ENCODE data around the gene NSRP1. TPM values are rescaled to one million over a fixed set of nuclear protein-coding genes. Genes with fewer than 3 reads are reported as not detected.
A peak's percentile ranks its signal among the peaks of the same experiment; 100 is the strongest.

Gene NSRP1
- total RNA-seq, 1 donor from 2014 or later, result 44.2 TPM

DNA sequence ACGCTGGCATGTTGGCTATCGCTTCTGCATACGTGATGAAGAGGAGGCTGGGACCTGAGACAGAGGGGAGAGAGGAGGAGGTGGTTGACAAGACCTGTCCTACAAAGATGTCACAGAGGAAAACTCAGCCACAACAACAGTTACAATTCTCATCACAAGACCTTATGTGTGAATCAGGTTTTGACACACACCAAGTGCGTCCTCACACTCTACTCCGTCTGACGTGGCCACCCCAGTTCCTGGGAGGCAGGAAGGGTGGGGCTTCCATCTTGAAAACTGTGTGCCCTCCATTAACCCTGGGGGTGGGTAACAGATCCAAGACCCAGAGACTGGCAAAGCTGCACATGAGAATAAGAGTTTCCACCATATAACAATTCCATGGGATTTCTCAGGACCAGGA is 94.8 kb downstream of the NSRP1 start:
- intact Hi-C loops (cut with micrococcal nuclease), result no loop called here
- no peak for ATAC-seq (ENCODE audit: low read depth)
- Mint-ChIP-seq H3K9me3 (no peaks in the 10 kb centered on the region), H3K27ac (no peak overlapping the region), H3K27me3 (peaks cover 7% of the 10 kb centered on the region), H3K36me3 (ENCODE audit: low read depth) (no peaks in the 10 kb centered on the region), H3K4me3 (no peak overlapping the region), H3K4me1 (peaks cover 9% of the 10 kb centered on the region)
- TF ChIP-seq, protein P1, sequence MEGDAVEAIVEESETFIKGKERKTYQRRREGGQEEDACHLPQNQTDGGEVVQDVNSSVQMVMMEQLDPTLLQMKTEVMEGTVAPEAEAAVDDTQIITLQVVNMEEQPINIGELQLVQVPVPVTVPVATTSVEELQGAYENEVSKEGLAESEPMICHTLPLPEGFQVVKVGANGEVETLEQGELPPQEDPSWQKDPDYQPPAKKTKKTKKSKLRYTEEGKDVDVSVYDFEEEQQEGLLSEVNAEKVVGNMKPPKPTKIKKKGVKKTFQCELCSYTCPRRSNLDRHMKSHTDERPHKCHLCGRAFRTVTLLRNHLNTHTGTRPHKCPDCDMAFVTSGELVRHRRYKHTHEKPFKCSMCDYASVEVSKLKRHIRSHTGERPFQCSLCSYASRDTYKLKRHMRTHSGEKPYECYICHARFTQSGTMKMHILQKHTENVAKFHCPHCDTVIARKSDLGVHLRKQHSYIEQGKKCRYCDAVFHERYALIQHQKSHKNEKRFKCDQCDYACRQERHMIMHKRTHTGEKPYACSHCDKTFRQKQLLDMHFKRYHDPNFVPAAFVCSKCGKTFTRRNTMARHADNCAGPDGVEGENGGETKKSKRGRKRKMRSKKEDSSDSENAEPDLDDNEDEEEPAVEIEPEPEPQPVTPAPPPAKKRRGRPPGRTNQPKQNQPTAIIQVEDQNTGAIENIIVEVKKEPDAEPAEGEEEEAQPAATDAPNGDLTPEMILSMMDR (IDR thresholded peaks at IDR 0.05), result no peak
- CTCF ChIA-PET, result no interaction called here
- no peak for DNase-seq
- POLR2A ChIA-PET, result no interaction called here

DNA sequence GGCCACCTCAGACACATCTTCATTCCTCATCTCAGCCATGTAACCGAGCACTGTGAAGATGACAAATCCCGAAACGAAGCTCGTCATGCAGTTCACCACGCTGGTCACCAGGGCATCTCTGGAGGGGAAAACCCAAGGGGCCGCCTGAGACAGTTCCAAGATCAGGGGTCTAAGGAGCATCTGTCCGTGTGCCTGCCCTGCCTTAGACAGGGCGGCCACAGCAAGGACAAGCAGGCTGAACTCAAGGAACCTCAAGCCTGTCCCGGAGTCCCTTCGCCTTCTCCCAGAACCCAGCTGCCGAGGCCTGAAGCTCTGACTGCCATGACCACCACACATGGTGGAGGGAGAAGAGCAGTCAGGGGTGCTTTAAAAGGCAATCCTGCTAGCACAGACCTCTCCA is 96.1 kb downstream of the NSRP1 start:
- TF ChIP-seq, protein P1 (IDR thresholded peaks at IDR 0.05), result no peak
- H3K4me1 Mint-ChIP-seq, result peaks cover 9% of the 10 kb centered on the region
- DNase-seq (no peak), ATAC-seq (ENCODE audit: low read depth) (peak; percentile 47)
- no peaks in the 10 kb centered on the region for H3K9me3 Mint-ChIP-seq
- no peaks in the 10 kb centered on the region for H3K36me3 Mint-ChIP-seq (ENCODE audit: low read depth)
- H3K27me3 Mint-ChIP-seq, result peaks cover 4% of the 10 kb centered on the region
- intact Hi-C loops (cut with micrococcal nuclease), result no loop called here
- H3K4me3 Mint-ChIP-seq, result no peak overlapping the region
- ChIA-PET CTCF (no interaction called here), POLR2A (interaction anchor here (0.6 kb wide), 1 partner anchor 95 kb away, joined by 4 read pairs; no protein-coding TSS in a partner anchor)
- H3K27ac Mint-ChIP-seq, result no peak overlapping the region

DNA sequence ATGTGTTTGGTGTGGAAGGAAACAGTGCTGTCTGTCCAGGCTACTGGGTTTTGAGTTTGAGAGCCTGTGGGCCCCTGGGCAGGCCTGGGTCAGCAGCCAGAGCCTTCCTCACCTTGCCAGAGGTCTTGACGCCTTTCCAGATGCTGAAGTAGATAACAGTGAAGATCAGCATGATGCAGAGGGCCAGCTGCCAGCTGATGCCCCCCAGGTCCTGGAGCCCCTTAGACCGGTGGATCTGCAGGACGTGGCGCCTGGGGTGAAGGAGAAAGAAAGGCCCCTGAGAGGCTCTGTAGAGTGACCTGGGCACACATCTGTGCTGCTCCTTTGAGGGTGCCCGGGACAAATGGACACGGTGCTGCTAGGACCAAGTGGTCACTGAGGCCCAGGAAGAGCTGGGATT is 100.4 kb downstream of the NSRP1 start:
- TF ChIP-seq, protein P1 (IDR thresholded peaks at IDR 0.05), result no peak
- ChIA-PET CTCF (no interaction called here), POLR2A (no interaction called here)
- no peak overlapping the region for H3K27ac Mint-ChIP-seq
- DNase-seq (no peak), ATAC-seq (ENCODE audit: low read depth) (no peak)
- no peaks in the 10 kb centered on the region for H3K27me3 Mint-ChIP-seq
- H3K36me3 Mint-ChIP-seq (ENCODE audit: low read depth), result no peaks in the 10 kb centered on the region
- intact Hi-C loops (cut with micrococcal nuclease), result no loop called here
- H3K4me3 Mint-ChIP-seq, result no peak overlapping the region
- peaks cover 5% of the 10 kb centered on the region for H3K4me1 Mint-ChIP-seq
- no peaks in the 10 kb centered on the region for H3K9me3 Mint-ChIP-seq

DNA sequence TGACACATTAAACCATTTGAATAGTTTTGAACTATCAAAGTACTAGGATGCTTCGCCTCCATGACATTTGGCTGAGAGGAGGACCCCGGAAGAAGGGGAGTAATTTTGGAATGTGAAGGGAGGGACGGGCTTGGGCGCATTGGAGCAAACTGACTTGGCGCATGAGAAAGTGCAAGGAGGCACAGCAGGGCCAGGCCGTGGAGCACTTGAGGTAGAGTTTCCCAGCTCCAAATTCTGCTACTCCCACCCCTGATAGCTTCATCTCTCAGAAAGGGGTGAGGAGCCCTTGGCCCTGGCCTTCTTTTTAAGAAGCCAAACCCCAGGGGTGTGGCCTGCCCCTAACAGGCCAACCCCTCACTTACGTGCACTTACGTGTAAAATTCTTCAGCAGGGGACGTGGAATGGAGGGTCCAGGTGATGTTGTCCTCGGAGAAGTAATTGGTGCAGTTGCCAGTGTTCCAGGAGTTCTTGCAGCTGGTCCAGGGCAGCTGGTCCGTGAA is 101.2 kb downstream of the NSRP1 start:
- TF ChIP-seq, protein P1 (IDR thresholded peaks at IDR 0.05), result no peak
- ChIA-PET POLR2A (no interaction called here), CTCF (no interaction called here)
- Mint-ChIP-seq H3K4me3 (no peak overlapping the region), H3K36me3 (ENCODE audit: low read depth) (no peaks in the 10 kb centered on the region), H3K27me3 (no peaks in the 10 kb centered on the region), H3K4me1 (peaks cover 2% of the 10 kb centered on the region), H3K27ac (no peak overlapping the region), H3K9me3 (no peaks in the 10 kb centered on the region)
- intact Hi-C loops (cut with micrococcal nuclease), result no loop called here
- ATAC-seq (ENCODE audit: low read depth), result no peak
- no peak for DNase-seq

DNA sequence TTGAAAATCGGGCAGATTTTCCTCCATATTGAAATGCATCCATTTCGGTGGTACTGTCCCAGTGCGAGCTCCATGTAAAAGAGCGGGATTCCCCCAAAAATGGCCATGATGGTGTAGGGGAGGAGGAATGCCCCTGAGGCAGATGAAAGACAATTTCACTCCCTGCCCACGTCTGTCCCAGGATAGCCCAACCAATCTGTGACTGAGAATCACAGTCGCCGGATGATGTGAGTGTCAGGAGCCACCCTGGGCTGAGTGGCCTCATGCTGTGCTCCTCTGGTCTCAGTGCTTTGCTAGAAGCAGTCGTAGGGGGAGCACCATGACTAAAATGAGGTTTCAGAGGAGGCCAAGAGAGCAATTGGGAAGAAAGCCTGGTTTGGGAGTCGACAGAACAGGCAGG is 102.2 kb downstream of the NSRP1 start:
- ATAC-seq (ENCODE audit: low read depth) (no peak), DNase-seq (no peak)
- Mint-ChIP-seq H3K4me1 (no peaks in the 10 kb centered on the region), H3K36me3 (ENCODE audit: low read depth) (no peaks in the 10 kb centered on the region), H3K9me3 (no peaks in the 10 kb centered on the region), H3K27me3 (no peaks in the 10 kb centered on the region), H3K4me3 (no peak overlapping the region), H3K27ac (no peak overlapping the region)
- CTCF ChIA-PET, result no interaction called here
- intact Hi-C loops (cut with micrococcal nuclease), result no loop called here
- TF ChIP-seq, protein P1 (IDR thresholded peaks at IDR 0.05), result no peak
- POLR2A ChIA-PET, result no interaction called here
